Thyroid gland (tissue), 4 donors: ENCODE results near the gene RP9.

Experiments
- POLR2A ChIP-seq, 2 donors: fragments of 450-650 bp; IDR thresholded peaks; one replicate each; pipeline ENCODE4 v1.6.1; 2017; ENCODE audit warnings: antibody characterized with exemption in 2 of 2, mild to moderate bottlenecking in 2 of 2, moderate library complexity in 1 of 2
- TF ChIP-seq, protein P1 (sequence below), 6 experiments: fragments of 200-600 bp in 3 of 6; fragments of 450-650 bp in 3 of 6; sonication (generic) in 3 of 6; IDR thresholded peaks; one replicate each; pipeline ENCODE4 v1.5.1; 2016 to 2019; ENCODE audit warnings: antibody characterized with exemption in 6 of 6, mild to moderate bottlenecking in 2 of 6, inconsistent platforms in 1 of 6, moderate library complexity in 1 of 6

DNA sequence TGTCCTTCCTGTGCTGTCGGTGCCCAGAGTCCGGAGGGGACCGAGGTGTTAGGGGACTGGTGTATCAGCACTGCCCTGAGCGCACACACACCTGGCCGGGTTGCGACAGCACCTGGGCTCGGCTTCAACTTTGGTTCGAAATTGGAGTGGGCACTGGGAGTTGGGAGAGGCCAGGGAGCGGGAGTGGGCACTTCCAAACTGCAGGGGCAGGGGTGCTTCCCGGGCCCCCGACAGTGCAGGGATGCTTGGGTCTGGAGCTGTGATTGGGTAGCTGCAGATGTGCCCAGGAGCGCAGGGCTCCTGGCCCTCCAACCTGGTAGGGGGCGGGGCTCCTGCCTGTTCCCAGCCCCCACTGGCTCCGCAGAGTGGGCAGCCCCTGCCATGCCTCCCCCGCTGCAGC, 27.9 kb upstream of the RP9 start:
- TF ChIP-seq, protein P1, sequence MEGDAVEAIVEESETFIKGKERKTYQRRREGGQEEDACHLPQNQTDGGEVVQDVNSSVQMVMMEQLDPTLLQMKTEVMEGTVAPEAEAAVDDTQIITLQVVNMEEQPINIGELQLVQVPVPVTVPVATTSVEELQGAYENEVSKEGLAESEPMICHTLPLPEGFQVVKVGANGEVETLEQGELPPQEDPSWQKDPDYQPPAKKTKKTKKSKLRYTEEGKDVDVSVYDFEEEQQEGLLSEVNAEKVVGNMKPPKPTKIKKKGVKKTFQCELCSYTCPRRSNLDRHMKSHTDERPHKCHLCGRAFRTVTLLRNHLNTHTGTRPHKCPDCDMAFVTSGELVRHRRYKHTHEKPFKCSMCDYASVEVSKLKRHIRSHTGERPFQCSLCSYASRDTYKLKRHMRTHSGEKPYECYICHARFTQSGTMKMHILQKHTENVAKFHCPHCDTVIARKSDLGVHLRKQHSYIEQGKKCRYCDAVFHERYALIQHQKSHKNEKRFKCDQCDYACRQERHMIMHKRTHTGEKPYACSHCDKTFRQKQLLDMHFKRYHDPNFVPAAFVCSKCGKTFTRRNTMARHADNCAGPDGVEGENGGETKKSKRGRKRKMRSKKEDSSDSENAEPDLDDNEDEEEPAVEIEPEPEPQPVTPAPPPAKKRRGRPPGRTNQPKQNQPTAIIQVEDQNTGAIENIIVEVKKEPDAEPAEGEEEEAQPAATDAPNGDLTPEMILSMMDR (IDR thresholded peaks at IDR 0.05), result no peak
- no peak for TF ChIP-seq POLR2A (IDR thresholded peaks at IDR 0.05)
